ENCODE data around the gene ADARB2. TPM values are rescaled to one million over a fixed set of nuclear protein-coding genes. Genes with fewer than 3 reads are reported as not detected.
"Not testable (repeated sequence)": the region's sequence is repeated elsewhere in the genome, so short reads cannot be mapped to it uniquely, and the experiment has no call there.

Gene ADARB2
- total RNA-seq, 2 experiments from 2014 or later = 0.17 to 0.30 TPM

DNA sequence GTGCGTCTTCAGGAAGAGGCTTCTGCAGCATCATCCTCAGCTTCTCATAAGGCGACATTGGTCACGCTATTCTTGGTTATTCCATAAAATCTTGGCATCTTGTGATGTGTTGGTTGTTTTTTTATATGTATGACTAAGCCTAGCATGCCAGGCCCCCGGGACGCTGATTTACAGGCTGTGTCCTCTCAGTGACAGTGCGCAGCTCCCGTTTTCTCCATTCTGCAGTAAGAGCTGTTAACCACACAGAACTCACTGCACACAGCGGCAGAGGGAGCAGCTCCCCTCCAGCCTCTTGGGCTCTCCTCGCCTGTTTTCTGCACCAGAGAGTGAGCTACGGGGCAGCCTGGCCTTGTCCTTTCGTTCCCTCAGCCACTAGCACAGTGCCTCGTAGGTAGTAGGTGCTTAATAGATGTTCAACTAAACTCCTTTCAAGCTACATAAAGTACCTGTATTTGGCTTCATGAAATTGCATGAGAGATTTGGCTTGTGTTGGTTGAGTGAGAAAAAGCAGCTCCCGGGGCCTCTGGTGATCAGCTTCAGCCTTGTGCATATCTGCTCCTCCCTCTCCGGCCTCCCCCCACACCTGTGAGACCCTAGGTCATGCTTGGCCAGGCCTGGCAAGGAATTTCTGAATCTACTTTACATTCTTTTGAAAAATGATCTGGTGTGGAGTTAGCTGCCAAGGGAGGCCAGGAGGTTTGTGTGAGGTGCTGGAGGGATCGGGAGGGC is 564.9 kb downstream of the ADARB2 start:
- Mint-ChIP-seq H3K4me1 (no peaks in the 10 kb centered on the region), H3K27me3 (no peaks in the 10 kb centered on the region), H3K4me3 (no peak overlapping the region), H3K9me3 (no peaks in the 10 kb centered on the region), H3K27ac (no peak overlapping the region), H3K36me3 (ENCODE audit: low read depth) (no peaks in the 10 kb centered on the region)
- ChIA-PET POLR2A (no interaction called here), CTCF (no interaction called here)
- DNase-seq = no peak

DNA sequence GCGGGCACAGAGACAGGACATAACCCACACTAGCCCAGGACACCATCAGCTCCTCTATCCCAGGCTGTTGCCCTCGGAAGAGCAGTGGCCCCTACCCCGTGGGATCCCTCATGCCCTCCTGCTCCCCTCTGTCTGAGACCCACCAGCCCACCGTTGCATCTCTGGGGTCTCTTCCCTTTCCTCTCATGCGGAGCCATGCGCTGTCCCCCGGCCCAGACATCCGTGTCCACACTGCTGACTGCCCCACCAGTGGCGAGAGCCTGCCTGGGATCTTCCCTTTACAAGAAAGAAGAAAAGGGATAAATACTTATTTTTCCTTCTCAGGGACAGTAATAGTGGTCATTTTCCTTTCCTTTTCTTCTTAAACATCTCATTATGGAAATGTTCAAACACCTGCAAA is 565.7 kb downstream of the ADARB2 start:
- Mint-ChIP-seq H3K36me3 (ENCODE audit: low read depth) (no peaks in the 10 kb centered on the region), H3K27me3 (no peaks in the 10 kb centered on the region), H3K27ac (no peak overlapping the region), H3K9me3 (no peaks in the 10 kb centered on the region), H3K4me3 (no peak overlapping the region), H3K4me1 (no peaks in the 10 kb centered on the region)
- DNase-seq = no peak
- CTCF ChIA-PET = no interaction called here
- POLR2A ChIA-PET = no interaction called here

DNA sequence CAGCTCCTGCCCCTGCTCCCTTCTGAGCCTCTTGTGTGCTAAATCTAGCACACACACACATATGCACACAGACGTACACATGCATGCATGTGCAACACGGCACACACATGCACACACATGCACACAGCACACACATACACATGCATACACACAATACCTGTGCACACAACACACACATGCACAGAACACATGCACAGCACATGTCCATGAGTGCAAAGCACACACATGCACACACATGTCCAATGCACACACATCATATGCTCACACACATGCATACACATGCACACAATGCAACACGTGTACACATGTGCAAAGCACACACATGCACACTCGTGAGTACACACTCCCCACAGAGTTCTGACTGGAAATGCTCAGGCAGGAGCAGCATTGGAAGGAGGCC is 566.1 kb downstream of the ADARB2 start:
- ChIA-PET CTCF (no interaction called here), POLR2A (no interaction called here)
- no peaks in the 10 kb centered on the region for H3K36me3 Mint-ChIP-seq (ENCODE audit: low read depth)
- no peak for DNase-seq
- no peak overlapping the region for H3K27ac Mint-ChIP-seq
- no peaks in the 10 kb centered on the region for H3K27me3 Mint-ChIP-seq
- H3K4me3 Mint-ChIP-seq = no peak overlapping the region
- no peaks in the 10 kb centered on the region for H3K9me3 Mint-ChIP-seq
- no peaks in the 10 kb centered on the region for H3K4me1 Mint-ChIP-seq

DNA sequence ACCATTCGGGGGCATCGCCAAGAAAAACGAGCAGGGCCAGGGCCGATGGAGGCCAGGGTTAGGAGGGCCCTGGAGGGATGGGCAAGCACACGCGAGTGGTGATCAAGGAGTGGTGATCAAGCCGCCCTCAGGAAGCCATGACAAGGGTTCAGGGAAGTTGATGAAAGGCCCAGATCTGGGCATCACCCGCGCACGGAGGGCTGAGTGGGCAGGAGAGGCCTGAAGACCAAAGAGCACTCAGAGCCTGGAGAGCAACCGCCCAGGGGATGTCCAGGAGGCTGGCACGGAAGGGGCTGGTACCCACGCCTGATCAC is 566.5 kb downstream of the ADARB2 start:
- no peaks in the 10 kb centered on the region for H3K9me3 Mint-ChIP-seq
- H3K4me1 Mint-ChIP-seq = no peaks in the 10 kb centered on the region
- no peaks in the 10 kb centered on the region for H3K36me3 Mint-ChIP-seq (ENCODE audit: low read depth)
- DNase-seq = no peak
- no peak overlapping the region for H3K4me3 Mint-ChIP-seq
- ChIA-PET CTCF (no interaction called here), POLR2A (no interaction called here)
- H3K27ac Mint-ChIP-seq = no peak overlapping the region
- no peaks in the 10 kb centered on the region for H3K27me3 Mint-ChIP-seq

DNA sequence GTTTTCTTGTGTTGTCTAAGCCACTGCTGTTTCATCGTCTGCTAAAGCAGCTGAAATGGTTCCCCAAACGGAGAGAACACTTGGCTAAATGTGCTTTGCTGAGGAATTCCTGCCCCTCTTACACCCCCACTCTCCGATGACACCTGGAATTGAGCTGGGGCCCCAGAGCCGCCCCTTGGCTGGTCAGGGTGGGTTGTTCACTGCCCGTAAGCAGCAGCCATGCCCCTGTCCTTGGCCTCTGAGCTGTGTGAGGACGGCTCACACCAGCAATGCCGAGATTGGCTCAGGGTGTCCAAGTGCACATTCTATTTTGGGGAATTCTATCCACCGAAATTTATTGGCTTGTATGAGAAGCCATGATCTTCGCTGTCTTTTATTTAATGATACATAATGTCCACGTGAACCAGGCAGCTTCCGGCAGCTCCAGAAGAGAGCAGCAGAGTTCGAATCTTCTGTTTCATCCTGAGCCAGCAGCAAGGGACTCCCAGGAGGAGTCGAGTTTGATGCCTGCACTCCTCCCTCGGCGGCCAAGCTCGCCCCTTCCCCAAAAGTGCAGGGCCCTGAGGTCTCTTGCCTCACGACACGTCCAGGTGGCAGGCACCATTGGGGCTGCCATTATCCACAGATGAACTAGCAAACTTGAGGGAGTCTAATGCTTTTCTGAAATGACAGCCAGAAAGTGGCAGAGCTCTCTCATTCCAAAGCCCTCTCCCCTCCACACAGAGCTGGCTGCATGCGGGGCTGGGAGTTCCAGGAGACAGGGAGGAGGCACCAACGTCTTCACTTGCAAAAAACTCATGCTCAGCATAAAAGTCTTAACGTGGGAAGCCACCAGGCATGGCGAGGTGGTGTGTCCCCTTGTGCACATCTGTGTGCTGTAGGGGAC is 567.1 kb downstream of the ADARB2 start:
- H3K9me3 Mint-ChIP-seq = no peaks in the 10 kb centered on the region
- no peak overlapping the region for H3K27ac Mint-ChIP-seq
- no peaks in the 10 kb centered on the region for H3K36me3 Mint-ChIP-seq (ENCODE audit: low read depth)
- no peak for DNase-seq
- ChIA-PET CTCF (no interaction called here), POLR2A (no interaction called here)
- H3K4me1 Mint-ChIP-seq = no peaks in the 10 kb centered on the region
- H3K27me3 Mint-ChIP-seq = no peaks in the 10 kb centered on the region
- no peak overlapping the region for H3K4me3 Mint-ChIP-seq

DNA sequence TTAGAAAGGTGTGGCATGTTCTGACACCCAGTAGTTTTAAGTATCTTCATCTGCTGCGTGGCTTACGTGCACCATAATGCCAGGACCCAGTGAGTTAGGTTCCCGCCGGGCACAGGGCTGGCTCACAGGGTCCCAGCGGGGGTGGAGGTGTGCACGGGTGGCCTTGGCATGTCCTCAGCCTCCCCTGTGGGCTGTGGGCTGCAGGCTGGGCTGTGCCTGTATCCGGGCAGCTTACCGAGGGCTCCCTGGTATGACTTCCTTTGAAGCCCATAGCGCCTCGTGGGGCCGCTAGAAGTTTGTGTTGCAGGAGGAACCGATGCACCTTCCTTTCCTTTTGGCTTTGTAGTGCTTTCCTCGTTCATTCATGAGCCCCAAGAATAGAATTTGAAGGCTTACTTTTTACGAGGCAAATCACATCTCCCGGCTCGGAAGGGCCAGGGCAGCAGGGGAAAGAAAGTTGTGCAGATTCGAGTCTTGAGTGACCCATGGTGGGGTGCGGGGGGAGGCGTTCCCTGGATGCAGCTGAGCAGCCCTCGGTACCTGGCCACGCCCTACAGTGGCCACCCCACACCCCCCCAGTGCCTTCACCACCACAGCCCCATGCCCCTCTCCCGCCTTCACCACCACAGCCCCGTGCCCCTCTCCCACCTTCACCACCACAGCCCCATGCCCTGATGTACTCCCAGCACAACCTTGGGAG is 568.0 kb downstream of the ADARB2 start:
- CTCF ChIA-PET = no interaction called here
- H3K4me3 Mint-ChIP-seq = no peak overlapping the region
- H3K27ac Mint-ChIP-seq = no peak overlapping the region
- no peaks in the 10 kb centered on the region for H3K36me3 Mint-ChIP-seq (ENCODE audit: low read depth)
- H3K9me3 Mint-ChIP-seq = no peaks in the 10 kb centered on the region
- no peaks in the 10 kb centered on the region for H3K4me1 Mint-ChIP-seq
- no peaks in the 10 kb centered on the region for H3K27me3 Mint-ChIP-seq
- POLR2A ChIA-PET = no interaction called here
- DNase-seq = no peak

DNA sequence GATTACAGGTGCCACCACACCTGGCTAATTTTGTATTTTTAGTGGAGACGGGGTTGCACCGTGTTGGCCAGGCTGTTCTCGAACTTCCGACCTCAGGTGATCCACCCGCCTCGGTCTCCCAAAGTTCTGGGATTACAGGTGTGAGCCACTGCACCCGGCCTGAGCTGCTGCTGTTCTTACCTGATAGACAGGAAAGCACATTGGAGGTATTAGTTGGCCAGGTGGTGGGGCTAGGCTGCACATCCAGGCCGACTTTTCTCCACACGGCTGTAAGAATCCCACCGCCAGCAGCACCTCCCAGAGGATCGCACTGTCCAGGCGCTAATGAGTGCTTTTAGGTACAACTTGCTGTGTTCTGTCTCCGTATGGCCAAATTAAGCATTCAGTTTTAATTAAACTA is 568.6 kb downstream of the ADARB2 start:
- ChIA-PET POLR2A (no interaction called here), CTCF (no interaction called here)
- Mint-ChIP-seq H3K4me3 (no peak overlapping the region), H3K4me1 (no peaks in the 10 kb centered on the region), H3K36me3 (ENCODE audit: low read depth) (no peaks in the 10 kb centered on the region), H3K9me3 (no peaks in the 10 kb centered on the region), H3K27me3 (no peaks in the 10 kb centered on the region), H3K27ac (no peak overlapping the region)
- no peak for DNase-seq

DNA sequence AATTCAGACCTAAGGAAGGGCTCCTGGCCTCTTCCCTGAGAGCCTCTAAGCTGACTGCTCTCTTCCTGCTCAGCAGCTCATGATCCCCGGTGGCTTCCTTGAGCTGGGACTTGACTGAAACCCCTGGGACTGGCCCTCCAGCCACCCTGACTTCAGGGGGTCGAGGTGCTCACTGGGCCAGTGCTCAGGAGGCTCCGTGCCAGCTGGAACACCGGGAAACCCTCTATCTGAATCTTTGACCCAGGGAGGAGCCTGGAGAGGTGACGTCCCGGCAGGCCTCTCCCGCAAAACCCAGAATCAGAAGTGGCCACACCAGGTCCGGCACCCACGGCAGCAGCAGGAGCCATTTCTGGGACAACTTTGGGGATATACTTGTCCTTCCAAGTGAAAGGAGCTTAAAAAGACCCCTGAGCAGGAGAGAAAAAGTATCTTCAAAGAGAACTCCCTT is 570.5 kb downstream of the ADARB2 start:
- no peak for DNase-seq
- Mint-ChIP-seq H3K4me3 (no peak overlapping the region), H3K27ac (no peak overlapping the region)

DNA sequence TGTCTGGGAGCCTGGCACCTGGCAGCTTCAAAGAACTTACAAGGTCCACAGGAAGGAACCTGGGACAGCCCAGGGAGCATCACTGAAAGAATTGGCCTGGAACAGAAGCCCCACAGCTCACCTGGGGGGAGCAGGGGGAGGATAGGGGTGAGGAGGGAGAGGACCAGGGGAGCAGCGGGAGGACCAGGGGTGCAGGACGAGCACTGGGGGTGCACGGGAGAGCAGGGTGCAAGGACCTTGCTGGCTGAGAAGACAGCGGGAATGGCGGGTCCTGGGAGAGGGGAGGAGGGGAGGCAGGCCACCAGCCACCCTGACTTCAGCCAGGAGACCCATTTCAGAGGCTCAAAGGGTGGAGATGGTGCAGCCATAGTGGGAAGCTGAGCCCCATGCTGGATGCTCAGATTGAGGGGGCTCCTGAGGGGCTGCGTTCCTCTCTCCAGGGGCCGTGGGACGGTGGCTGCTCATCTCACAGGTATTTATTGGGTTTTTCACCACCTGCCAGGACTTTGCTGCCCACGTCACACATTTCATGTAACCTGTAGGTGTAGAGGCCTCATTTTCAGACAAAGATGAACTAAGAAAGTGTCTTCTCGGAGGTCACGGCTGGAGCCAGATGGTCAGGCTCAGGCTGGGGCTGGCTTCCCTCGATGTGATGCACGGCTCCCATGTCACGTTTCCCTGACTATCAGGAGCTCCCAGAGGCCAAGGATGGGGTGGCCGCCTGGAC is 571.1 kb downstream of the ADARB2 start:
- Mint-ChIP-seq H3K4me3 (no peak overlapping the region), H3K4me1 (no peaks in the 10 kb centered on the region), H3K27me3 (no peaks in the 10 kb centered on the region), H3K9me3 (no peaks in the 10 kb centered on the region), H3K27ac (no peak overlapping the region), H3K36me3 (ENCODE audit: low read depth) (no peaks in the 10 kb centered on the region)
- no peak for DNase-seq
- ChIA-PET POLR2A (no interaction called here), CTCF (no interaction called here)

More for the DNA sequence above, 570.5 kb downstream of the ADARB2 start:
- CTCF ChIA-PET = no interaction called here
- POLR2A ChIA-PET = no interaction called here
- no peaks in the 10 kb centered on the region for H3K36me3 Mint-ChIP-seq (ENCODE audit: low read depth)
- no peaks in the 10 kb centered on the region for H3K4me1 Mint-ChIP-seq
- H3K9me3 Mint-ChIP-seq = no peaks in the 10 kb centered on the region
- no peaks in the 10 kb centered on the region for H3K27me3 Mint-ChIP-seq

DNA sequence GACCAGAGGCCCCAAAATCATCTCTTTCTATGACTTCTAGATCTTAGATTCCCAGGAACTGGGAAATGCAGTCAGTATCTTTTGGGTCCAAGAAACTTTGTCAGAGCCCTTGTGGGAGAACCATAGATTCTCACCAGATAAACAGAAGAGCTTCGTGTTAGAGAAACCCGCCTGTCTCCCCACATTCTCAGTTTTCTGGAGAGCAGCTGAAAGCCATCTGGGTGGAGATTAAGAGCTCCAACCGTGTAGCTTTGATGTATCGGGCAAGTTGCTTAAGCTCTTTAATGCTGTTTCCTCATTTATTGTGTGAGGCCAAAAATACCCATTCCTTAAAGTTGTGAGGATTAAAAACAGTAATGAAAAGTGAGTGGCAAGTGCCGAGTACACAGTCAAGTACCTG is 573.5 kb downstream of the ADARB2 start:
- Mint-ChIP-seq H3K4me1 (no peaks in the 10 kb centered on the region), H3K27ac (no peak overlapping the region), H3K36me3 (ENCODE audit: low read depth) (no peaks in the 10 kb centered on the region), H3K4me3 (no peak overlapping the region), H3K27me3 (no peaks in the 10 kb centered on the region), H3K9me3 (no peaks in the 10 kb centered on the region)
- CTCF ChIA-PET = no interaction called here
- POLR2A ChIA-PET = no interaction called here
- no peak for DNase-seq

DNA sequence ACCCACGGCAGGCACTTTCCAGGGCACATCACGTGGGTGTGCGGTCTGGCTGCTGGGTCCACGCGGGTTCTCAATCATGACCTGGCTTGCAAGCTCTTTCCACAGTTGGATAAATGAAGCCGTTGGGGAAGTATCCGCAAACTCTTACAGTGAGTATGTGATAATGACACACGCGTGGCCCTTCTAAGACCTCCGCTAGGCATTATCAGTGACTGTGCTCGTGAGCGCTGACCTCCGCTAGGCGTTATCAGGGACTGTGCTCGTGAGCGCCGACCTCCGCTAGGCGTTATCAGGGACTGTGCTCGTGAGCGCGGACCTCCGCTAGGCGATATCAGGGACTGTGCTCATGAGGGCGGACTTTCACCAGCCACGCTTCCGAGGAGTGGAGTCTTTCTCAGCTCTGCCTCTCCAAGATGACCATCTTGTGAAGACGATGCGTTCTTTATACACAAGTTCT is 574.1 kb downstream of the ADARB2 start:
- no peaks in the 10 kb centered on the region for H3K4me1 Mint-ChIP-seq
- no peaks in the 10 kb centered on the region for H3K36me3 Mint-ChIP-seq (ENCODE audit: low read depth)
- CTCF ChIA-PET = no interaction called here
- no peak overlapping the region for H3K27ac Mint-ChIP-seq
- DNase-seq = no peak
- no peaks in the 10 kb centered on the region for H3K9me3 Mint-ChIP-seq
- no peak overlapping the region for H3K4me3 Mint-ChIP-seq
- POLR2A ChIA-PET = no interaction called here
- H3K27me3 Mint-ChIP-seq = no peaks in the 10 kb centered on the region

DNA sequence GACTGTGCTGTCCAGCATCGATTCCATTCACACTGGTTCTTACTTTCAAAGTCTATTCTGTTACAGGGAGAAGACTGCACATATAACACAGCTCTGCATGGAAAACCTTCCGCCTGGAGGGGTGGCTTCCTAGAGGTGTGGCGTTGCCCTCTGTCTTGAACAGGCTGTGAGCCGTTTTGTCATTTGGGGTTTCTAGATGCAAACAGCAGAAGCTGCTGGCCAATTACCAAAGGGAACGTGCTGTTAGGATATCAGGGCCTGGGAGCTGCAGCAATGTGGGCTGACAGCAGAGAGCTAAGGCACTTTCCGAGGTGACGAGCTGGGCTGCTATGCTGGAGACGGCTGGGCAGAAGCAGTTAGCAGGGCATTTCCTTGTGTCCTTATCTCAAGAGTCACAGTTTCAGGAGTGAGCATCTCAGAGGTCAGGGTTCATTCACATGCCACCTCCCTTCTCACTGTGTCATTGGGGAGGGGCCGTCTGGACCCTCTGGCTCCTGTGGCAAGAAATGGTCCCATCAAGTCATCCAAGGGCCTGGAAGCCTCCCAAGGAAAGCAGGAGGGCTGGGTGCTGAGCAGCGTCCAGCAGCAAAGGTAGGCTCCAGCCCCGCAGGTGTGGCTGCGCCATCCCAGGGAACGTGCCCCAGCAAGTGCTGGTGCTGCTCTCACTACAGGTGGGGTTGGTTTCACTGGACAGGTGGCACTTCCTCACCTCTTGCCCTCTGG is 574.7 kb downstream of the ADARB2 start:
- no peak for DNase-seq
- Mint-ChIP-seq H3K36me3 (ENCODE audit: low read depth) (no peaks in the 10 kb centered on the region), H3K9me3 (no peaks in the 10 kb centered on the region), H3K4me3 (no peak overlapping the region), H3K27me3 (no peaks in the 10 kb centered on the region), H3K27ac (no peak overlapping the region), H3K4me1 (no peaks in the 10 kb centered on the region)
- POLR2A ChIA-PET = no interaction called here
- CTCF ChIA-PET = no interaction called here

DNA sequence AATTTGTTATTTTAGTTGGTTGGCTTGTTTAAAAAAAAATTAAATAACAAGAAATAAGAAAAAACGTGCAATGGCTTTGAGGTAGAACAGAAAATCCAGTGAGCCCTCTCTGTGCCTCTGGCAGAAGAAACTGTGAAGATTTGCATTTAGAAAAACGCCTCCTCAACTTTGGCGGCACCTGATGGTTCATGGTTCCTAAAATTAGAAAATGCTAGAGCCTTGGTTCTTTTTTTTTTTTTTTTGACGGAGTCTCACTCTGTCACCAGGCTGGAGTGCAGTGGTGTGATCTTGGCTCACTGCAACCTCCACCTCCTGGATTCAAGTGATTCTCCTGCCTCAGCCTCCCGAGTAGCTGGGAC is 576.0 kb downstream of the ADARB2 start:
- H3K36me3 Mint-ChIP-seq (ENCODE audit: low read depth); H3K4me1 Mint-ChIP-seq; H3K9me3 Mint-ChIP-seq; H3K4me3 Mint-ChIP-seq; H3K27me3 Mint-ChIP-seq; CTCF ChIA-PET; H3K27ac Mint-ChIP-seq; DNase-seq; POLR2A ChIA-PET: not testable (repeated sequence)

All from activated CD4-positive, alpha-beta T cell treated with anti-CD3 and anti-CD28 coated beads, Interleukin-2, amount 10 ng/mL, durations not matched to agents 7 days and 5 days (primary cell).